Right lung (tissue), 5 donors: ENCODE data around the gene TMTC2. TPM values are rescaled to one million over a fixed set of nuclear protein-coding genes. Genes with fewer than 3 reads are reported as not detected.
A peak's percentile ranks its signal among the peaks of the same experiment; 100 is the strongest.

Source experiments
- DNase-seq, 2 donors: peaks; one replicate each; pipeline ENCODE4 v3.0.0-alpha.2; 2013
- polyA plus RNA-seq, 5 donors: library from polyadenylated mRNA; unstranded; fragments of 120-200 nt; gene quantifications; one replicate each; pipeline versions ENCODE4 v1.2.1 to v1.2.3, GENCODE V29; 2013; ENCODE audit warnings: inconsistent platforms in 1 of 5, low replicate concordance in 1 of 5; ENCODE audit not compliant: insufficient read length in 5 of 5, insufficient read depth in 1 of 5

The TMTC2 gene
- polyA plus RNA-seq, 5 donors: 19.2 to 48.1 (median 43.6) TPM

DNA sequence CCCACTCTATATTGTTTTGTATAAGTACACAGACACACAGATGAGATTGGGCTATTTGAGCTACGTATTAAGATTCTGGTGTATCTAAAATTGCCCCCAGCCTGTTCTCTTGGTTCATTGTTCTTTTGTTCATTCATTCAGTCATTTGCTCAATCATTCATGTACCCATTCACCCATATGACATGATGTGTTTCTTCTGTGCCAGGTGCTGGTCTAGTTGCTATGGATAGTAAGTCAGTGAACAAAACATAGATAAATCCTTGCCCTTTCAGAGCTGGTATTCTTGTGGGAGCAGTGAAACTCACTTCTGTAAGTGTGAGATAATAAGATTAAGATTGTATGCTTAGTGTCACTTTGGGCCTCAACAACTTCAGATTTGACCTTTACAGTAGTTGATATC is 191.3 kb downstream of the TMTC2 start:
- no peak for DNase-seq

DNA sequence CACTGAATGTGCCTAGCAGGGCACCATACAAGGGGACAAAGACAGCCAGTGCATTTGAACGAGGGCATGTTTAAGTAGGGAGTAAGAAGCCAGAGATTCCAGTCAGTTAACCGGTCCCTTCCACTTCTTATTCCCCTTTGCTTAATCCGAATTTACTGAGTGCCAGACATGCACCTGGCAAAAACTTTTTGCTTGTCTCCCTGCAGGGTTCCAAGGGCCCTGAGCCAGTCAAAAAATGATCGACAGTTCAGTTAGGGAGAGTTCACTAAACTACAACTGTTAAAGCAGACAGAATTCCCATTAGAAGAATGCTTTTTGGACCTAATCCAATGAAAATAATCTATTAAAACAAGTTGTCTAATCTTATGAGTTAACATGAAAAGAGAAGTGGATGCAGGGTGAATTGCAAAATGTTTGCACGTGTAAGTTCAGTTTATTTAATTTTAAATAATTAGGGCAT is 193.8 kb downstream of the TMTC2 start:
- DNase-seq: no peak

DNA sequence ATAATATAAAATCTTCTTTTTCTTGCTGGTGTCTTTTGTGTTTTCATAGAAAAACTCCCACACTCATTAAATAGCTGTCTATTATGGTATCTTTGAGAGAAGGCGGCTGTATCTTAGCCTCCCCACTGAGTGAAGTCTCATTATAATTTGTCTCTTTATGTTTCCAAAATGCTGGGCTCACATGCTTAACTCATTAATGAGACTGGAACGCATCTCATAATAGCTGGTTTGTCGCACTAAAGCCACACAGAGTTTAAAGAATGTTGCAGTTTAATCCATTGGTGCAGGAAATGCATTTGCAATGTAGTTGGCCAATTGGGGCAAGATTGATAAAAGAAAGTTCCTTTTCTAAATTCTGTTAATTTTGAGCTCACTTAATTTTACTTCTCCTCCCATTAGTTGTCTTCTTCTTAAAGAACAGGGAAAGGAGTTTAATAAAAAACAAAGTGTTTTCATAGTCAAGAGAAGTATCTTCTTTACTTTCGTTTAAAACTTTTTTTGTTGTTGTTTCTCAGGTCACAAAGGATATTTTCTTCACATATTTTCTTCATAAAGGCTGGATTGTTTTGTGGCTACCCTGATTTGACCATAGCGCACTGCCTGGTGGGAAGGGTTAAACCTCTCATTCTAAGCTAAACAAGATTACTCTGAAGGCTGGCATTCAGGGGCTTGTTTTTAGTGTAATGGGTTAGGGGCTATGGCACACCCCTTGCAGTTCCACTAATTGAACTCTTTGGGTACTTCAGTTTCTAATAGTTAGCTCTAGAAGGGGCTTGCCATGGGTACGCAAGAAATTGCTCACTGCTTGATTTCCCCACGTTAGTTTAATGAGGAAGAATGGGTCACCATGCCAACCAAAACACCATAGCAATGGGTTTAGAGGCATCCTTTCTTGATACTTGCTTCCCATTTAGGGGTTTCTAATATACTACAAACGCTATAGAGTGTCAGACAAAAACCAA is 197.0 kb downstream of the TMTC2 start:
- no peak for DNase-seq

DNA sequence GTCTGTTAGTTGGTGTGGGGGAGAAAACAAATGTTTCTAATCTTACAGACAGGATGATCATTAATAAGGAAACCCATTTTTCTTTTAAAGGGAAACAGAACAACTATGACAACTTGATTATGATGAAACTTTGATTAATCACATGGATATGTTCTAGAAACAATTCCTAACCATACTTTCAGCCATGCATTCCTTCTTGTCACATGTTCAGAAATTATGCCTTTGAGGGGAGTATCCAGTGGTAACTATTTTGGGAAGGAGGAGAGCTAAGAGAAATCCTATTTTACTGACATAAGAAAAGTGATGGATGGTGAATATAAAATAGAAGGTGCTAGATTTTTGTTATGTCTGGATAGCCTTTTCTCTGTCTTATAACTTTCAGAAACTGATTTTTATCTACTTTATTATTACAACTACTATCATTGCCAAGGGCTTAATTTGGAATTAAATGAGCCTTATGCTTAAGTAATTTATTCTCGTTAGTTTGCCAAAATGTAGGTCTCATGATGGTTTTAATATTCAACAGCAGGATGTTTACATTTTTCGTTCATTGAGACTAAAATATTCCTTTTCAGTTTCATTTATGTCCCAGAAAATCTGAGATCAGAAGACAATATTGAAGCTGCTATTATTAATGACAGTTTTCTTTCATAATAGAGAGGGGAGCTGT is 200.1 kb downstream of the TMTC2 start:
- no peak for DNase-seq

DNA sequence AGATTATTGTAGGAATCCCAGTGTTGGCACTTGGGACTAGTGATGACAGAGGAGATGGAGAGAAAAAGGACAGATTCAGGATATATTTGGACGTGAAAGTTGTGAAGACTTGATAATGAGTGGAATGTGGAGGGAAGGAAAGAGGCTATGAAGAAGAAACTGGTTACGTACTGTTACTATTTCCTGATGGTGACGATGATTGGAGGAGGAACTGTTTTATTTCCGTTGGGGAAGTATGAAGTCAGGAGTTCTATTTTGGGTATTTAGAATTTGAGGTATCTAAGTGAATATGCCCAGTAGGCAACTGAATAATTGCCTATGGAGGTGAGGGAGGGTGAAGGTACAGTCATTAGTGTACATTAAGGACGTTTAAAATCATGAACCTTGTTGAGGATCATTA is 207.2 kb downstream of the TMTC2 start:
- DNase-seq: no peak

DNA sequence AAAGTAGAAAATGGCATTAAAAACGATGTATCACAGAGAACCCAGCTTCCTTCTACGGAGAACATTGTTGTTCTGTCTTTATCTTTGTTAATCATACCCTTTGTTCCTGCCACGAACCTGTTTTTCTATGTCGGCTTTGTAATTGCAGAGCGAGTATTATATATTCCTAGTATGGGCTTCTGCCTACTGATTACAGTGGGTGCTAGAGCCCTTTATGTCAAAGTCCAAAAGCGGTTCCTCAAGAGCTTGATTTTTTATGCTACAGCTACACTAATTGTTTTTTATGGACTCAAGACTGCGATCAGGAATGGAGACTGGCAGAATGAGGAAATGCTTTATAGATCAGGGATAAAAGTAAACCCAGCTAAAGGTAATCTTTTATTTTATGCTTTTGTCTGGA is 209.6 kb downstream of the TMTC2 start:
- no peak for DNase-seq

DNA sequence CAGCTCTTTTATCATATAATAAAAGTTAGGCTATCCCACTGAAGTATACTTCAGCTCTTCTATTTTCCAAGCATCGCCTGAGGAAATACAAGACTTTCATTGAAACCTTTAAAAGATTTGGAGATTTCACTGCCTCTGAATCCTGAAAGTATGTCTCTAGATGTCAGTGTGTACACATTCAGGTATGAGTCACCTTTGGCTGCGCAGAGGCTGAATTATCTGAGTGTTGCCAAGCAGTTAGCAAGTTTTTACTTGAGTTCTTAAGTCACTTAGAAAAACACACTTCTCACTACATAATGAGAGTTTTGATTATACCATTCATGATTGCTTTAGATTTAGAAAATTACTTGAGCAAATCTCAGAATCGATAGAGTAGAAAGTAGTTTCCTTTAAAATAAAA is 210.3 kb downstream of the TMTC2 start:
- DNase-seq: no peak

DNA sequence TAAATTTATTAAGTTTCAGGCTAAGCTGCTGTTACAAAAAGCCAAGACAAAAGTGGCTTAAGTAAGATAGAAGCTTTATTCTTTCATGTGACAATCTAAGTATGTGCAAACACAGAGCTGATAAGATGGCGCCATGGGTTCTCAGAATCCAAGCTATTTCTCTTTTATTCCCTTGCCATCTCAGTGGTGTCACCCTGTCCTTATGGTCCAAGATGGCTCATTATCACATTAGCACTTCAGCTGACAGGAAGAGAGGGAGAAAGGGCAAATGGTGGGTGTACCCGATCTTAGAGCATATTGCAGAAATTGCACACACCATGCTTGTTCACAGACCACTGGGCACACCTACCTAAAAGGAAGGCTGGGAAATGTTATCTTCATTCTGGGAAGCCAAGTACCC is 211.7 kb downstream of the TMTC2 start:
- peak in 1 of 2 donors; percentile 63 for DNase-seq

DNA sequence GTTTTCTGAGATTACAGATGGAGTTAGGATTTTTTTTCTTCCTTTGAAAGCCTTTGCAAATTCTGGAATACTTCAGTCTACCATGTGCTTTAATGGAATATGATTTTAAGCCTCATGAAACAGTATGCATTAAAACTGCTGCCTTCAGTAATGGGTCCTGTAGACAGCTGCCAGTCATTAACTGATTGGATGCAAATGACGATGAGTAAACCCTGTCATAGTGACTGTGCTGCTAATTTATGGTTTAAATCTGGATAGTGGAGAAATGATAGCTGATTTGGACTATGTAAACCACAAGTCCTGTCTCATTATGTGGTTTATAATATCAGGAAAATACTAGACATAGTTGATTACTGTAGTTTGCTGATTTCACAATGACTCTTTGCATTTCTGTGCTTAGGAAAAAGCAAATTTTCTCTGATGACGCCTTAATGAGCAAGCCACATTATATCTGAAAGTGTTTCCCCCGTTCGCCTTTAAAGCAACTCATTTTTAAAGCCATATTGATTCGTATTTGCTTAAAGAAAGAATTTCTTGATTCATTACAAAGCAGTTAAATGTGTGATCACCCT is 217.6 kb downstream of the TMTC2 start:
- DNase-seq: no peak

DNA sequence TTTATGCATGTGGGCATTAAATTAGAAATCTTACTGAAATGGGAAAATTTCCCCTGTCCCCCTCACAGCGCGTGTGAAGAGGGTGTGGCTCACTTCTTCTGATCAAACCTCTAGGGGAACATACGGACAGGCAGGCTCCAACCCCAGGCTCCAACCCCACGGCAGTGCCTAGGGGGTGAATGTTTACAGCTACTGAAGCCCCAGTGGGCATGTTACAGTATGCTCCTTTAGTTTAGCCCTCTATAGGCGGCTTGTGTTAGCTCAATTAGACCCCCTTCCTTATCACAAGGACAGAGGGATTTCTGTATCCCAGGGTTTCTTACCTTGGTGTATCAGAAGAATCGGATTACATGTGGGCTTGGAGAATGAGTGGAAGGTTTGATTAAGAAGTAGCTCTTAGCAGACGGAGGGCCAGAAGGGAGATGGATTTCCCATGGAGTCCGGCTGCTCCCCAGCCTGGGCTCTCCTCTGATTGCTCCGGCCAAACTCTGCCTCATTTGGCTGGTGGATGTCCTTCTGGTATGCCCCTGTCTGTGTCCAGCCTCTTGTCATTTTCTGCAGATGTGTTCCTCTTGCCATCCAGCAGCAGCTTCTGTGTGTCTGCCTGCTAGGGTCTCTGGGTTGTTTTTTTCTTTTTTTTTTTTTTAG is 223.7 kb downstream of the TMTC2 start:
- no peak for DNase-seq

DNA sequence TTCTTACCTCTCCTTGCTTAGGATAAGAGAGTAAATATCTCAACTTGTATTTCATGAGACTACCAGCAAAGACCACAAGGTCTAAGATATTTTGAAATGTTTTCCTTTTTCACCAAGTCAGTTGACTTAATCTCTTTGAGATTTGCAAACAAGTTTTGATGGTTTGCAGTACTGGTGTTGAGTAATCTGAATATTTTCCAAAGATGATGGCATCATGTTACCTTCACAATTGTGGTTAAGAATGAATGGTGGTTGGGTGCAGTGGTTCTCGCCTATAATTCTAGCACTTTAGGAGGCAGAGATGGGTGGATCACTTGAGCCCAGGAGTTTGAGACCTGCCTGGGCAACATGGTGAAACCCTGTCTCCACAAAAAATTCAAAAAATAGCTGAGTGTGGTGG is 225.7 kb downstream of the TMTC2 start:
- DNase-seq: no peak

DNA sequence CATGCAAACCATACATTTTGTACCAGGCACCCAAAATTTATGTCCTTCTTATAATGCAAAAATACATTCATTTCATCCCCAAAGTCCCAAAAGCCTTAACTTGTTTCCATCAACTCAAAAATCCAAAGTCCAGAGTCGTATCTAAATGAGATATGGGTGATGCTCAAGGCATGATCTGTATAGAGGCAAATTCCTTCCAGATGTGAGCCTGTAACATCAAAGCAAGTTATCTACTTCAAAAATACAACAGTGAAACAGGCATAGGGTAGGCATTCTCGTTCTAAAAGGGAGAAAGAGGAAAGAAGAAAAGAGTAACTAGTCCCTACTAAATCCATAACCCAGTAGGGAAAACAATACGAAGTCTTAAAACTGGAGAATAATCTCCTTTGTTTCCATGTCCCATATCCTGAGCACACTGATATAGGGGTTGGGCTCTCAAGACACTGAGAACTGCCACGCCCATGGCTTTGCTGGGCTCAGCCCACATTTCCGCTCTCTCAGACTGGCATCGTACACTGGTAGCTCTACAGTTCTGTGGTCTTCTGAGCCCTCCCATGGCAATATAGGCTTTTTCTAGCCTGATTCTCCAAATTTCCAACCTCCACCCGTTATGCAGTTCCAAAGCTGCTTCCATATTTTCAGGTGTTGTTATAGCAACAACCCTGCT is 232.8 kb downstream of the TMTC2 start:
- no peak for DNase-seq

DNA sequence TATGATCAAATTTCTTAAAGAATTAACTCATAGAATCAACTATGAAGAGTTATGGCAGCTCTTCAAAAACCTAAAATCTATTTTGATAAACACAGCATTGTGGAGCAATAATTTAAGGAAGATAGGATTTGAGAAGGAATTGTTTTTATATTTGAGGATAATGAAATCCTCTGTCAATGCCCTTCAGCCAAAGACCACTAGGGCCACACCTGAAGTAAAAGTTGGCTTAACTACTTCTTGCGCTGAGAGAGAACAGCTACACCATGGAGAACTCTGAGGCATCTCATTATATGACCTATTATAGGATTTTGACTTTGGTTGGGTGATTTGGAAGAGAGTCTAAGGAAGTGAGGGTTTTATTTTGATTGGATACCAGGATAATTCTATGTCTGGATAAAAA is 237.2 kb downstream of the TMTC2 start:
- DNase-seq: no peak

DNA sequence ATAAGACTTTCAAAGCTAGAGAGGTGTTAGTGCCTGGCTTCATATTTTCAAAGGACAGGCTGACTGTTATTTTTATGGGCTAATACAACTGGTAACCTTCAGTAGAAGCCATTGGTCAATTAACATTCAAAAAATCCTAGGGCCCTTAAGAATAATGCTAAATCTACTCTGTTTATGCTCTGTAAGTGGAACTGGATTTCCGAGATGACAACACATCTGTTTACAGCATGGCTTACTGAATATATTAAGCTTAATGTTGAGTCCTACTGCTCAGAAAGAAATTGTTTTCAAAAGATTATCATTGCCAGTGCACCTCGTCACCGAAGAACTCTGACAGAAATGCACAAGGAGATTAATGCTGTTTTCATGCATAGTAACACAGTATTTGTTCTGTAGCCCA is 239.9 kb downstream of the TMTC2 start:
- DNase-seq: no peak

DNA sequence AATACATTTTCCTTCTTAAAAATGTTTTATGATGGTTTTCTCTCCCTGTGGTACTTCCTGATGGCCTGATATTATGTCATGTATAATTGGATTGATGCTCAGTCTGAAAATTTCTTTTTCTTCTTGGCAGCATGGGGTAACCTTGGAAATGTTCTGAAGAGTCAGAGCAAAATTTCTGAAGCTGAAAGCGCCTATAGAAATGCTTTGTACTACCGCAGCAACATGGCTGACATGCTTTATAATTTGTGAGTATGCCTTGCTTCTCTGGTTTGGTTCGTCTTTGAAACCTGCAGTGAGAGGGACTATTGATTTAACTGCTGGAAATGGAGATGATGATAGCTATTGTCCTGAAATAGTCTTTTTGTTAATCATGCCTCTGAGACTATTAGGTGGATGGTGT is 243.6 kb downstream of the TMTC2 start:
- no peak for DNase-seq

DNA sequence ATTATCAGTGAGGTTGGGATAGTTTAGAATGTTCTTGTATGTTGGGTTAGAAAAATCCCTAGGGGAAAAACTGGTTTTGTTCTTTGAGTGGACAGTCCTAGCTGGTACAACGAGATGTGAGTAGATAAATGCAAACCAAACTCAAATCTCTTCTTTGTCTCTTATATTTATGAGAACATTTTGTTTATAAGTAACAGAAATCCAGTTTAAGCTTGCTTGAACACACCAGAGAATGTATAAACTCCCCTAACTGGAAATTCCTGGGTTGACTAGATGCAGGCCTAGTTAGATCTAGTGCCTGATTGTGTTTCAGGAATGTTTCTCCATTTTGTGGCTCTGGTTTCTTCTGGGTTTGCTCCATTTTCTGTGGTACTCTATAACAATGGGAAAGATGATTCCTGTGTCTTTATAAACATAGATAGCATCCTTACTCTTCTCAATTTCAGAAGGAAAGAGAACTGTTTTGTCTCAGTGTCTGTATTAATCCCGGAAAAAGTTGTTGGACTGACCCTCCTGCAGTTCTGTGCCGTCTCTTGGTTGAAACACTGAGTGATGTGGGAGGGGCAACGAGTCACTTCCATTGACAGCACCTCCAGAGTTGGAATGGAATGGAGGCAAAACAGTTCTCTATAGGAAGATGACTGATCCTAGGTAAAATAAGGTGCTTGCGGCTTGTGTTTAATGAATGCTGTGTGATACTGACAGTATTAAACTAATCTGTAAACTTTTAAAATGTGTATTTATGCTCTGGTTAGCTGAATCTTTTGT is 244.8 kb downstream of the TMTC2 start:
- no peak for DNase-seq

DNA sequence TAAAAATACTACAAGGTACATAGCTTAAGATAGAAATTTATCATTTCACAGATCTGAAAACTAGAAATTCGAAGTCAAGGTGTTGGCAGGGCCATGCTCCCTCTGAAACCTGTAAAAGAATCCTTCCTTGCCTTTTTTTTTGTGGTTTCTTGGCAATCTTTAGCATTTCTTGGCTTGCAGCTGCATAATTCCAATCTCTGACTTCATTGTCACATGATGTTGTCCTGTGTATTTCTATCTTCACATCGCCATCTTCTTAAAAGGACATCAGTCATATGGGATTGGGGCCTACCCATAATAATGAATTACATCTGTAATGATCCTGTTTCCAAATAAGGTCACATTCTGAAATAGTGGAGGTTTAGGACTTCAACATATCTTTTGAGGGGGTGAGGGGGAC is 250.4 kb downstream of the TMTC2 start:
- no peak for DNase-seq

DNA sequence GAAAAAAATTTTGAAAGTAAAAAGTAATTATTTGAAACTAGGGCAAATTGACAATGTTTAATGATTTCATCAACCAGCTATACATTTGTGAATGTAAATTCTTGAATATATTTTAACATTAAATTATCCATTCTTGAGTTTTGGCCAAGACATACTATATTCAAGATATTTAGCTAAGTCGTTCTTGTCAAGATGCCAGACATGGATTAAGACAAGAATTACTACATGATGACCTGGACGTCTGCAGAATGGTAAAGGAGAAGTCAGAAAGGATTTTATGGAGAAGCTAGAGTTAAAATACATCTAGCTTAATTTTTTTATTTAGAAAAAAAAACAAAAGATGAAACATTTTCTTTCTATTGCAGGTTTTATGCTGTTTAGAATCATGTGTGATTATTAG is 255.8 kb downstream of the TMTC2 start:
- DNase-seq: no peak

DNA sequence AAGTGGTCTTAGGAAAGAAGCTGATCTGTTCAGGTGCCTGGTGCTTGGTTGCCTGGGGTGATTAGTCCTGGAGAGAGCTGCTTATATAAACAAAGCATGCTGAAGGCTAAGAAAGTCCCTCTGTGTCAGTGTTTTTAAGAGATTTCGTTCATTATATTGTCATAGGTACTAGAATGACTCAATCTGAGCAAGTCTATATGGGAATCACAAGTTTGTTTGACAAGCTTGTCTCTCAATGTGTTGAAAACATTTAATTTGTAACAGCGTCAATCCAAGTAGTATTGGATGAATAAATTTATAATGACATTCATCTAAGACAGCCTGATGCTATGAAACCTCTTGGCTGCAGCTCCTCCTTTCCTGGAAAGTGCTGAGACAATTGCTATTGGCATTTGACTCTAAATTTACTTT is 256.3 kb downstream of the TMTC2 start:
- DNase-seq: no peak

DNA sequence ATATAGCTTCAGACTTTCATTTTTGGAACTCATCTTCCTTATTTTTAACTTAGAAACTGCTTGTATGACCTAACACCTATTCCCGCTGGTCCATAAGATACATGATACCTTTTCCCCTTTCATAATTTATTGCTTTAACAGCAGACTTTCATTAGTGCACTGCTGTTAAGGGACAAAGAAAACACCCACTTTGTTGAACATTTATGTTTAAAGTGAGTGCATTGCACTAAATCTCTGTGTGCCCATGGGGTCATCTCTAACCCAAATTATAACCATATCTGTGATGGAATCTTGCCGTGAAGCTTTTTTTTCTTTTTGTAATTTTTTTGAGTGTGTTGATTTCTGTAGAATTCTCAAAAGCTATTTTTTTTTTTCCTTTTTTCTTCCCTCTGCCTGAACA is 261.8 kb downstream of the TMTC2 start:
- no peak for DNase-seq

DNA sequence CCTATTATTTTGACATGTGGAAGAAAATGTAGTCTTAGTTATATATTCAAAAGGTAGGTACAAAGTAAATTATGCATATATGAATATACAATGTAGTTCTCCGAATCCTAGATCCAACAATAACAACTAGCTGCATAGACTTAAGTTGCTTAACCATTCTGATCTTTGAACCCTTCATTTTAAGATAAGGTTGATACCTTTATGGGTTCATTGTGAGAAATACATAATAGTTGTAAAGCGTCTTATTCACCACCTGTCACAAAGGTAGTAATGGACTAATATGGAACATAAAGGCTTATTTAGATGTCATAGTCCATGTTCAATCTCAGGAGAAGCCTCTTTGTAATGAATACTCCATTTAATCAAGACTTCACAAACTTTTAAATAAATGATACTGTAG is 263.6 kb downstream of the TMTC2 start:
- DNase-seq: no peak
